Stimulated activated CD8-positive, alpha-beta memory T cell treated with anti-CD3 and anti-CD28 coated beads, Interleukin-15, amount 100 ng/mL, for 4 hours (primary cell): ENCODE measurements around the gene CTSL.
"Not testable (repeated sequence)": the region's sequence is repeated elsewhere in the genome, so short reads cannot be mapped to it uniquely, and the experiment has no call there.

Source experiments
- DNase-seq, 2 donors: peaks; one replicate each; pipeline ENCODE4 v3.0.0-alpha.2; 2020; ENCODE audit warnings: low read depth in 2 of 2

The CTSL gene

GRCh38 chr9:87720173-87720572, 5.7 kb upstream of the CTSL start:
- no peak for DNase-seq

GRCh38 chr9:87722393-87723088, 3.4 kb upstream of the CTSL start:
- DNase-seq, result no peak

- no peak for DNase-seq
Observed at GRCh38 chr9:87725356-87725899, 491 bp upstream of the CTSL start.

- no peak for DNase-seq
Observed at GRCh38 chr9:87729246-87729645, 3.3 kb downstream of the CTSL start.

- DNase-seq, result no peak
Observed at GRCh38 chr9:87731321-87731720, 5.4 kb downstream of the CTSL start.

- no peak for DNase-seq
Observed at GRCh38 chr9:87732344-87732743, 6.4 kb downstream of the CTSL start.

GRCh38 chr9:87732756-87733155, 6.8 kb downstream of the CTSL start:
- no peak for DNase-seq

- no peak for DNase-seq
Observed at GRCh38 chr9:87733273-87734052, 7.5 kb downstream of the CTSL start.

- DNase-seq, result no peak
Observed at GRCh38 chr9:87734106-87734505, 8.2 kb downstream of the CTSL start.

- no peak for DNase-seq
Observed at GRCh38 chr9:87739546-87739945, 13.6 kb downstream of the CTSL start.

- DNase-seq, result no peak
Observed at GRCh38 chr9:87740209-87740608, 14.3 kb downstream of the CTSL start.

- no peak for DNase-seq
Observed at GRCh38 chr9:87741326-87741725, 15.4 kb downstream of the CTSL start.

GRCh38 chr9:87741891-87742290, 16.0 kb downstream of the CTSL start:
- DNase-seq, result no peak

GRCh38 chr9:87742813-87743428, 17.0 kb downstream of the CTSL start:
- DNase-seq, result no peak

GRCh38 chr9:87744247-87744646, 18.3 kb downstream of the CTSL start:
- not testable (repeated sequence) for DNase-seq

GRCh38 chr9:87746186-87746585, 20.3 kb downstream of the CTSL start:
- no peak for DNase-seq

- DNase-seq, result no peak
Observed at GRCh38 chr9:87748881-87749280, 23.0 kb downstream of the CTSL start.

GRCh38 chr9:87749335-87750035, 23.6 kb downstream of the CTSL start:
- DNase-seq, result no peak

- no peak for DNase-seq
Observed at GRCh38 chr9:87750726-87751125, 24.8 kb downstream of the CTSL start.

GRCh38 chr9:87751423-87751822, 25.5 kb downstream of the CTSL start:
- no peak for DNase-seq

- no peak for DNase-seq
Observed at GRCh38 chr9:87751868-87752267, 25.9 kb downstream of the CTSL start.

- DNase-seq, result no peak
Observed at GRCh38 chr9:87753313-87753712, 27.4 kb downstream of the CTSL start.
